Activated CD8-positive, alpha-beta memory T cell treated with anti-CD3 and anti-CD28 coated beads, Interleukin-2, amount 10 ng/mL, durations not matched to agents 7 days and 5 days (primary cell): ENCODE measurements around the gene ACRBP. TPM values are rescaled to one million over a fixed set of nuclear protein-coding genes. Genes with fewer than 3 reads are reported as not detected.

ENCODE experiments used
- ATAC-seq: fragments of 150-1000 bp; cut with Tn5 transposase; one replicate; pipeline ENCODE4 v1.10.0; 2021; ENCODE audit warnings: moderate library complexity
- CTCF ChIA-PET: fragments of 350-600 bp; sonication (Branson Sonifier 250); formaldehyde crosslinking; loops from one replicate; lab custom pipeline; 2021; ENCODE audit warnings: antibody characterized with exemption; lab: Charles Lee
- DNase-seq: peaks from one replicate; pipeline ENCODE4 v3.0.0-alpha.2; 2020
- H3K27ac Mint-ChIP-seq: one replicate; pipeline ENCODE4 v1.8.0; 2021; ENCODE audit warnings: mild to moderate bottlenecking, mixed read lengths
- H3K27me3 Mint-ChIP-seq: one replicate; pipeline ENCODE4 v1.8.0; 2021; ENCODE audit warnings: mixed read lengths
- H3K36me3 Mint-ChIP-seq: one replicate; pipeline ENCODE4 v1.8.0; 2021; ENCODE audit warnings: mild to moderate bottlenecking, mixed read lengths
- H3K4me1 Mint-ChIP-seq: one replicate; pipeline ENCODE4 v1.8.0; 2021; ENCODE audit warnings: mixed read lengths
- H3K4me3 Mint-ChIP-seq: one replicate; pipeline ENCODE4 v1.8.0; 2021; ENCODE audit warnings: mild to moderate bottlenecking, moderate library complexity, mixed read lengths
- H3K9me3 Mint-ChIP-seq: one replicate; pipeline ENCODE4 v1.8.0; 2022; ENCODE audit warnings: low read depth, mixed read lengths
- total RNA-seq, 2 experiments: library from RNA; stranded (reverse); gene quantifications; one replicate each; pipeline ENCODE4 v1.2.3, GENCODE V29; 2021

The ACRBP gene
- total RNA-seq, 2 experiments from 2014 or later = 1.1 to 2.0 TPM

- H3K4me1 Mint-ChIP-seq = peaks cover 14% of the 10 kb centered on the region
- CTCF ChIA-PET = interaction anchor here (0.7 to 1.6 kb wide), 4 partner anchors 17 to 54 kb away, joined by 3 to 6 read pairs (median 5); partner anchors contain the start of gene ZNF384
- no peak overlapping the region for H3K4me3 Mint-ChIP-seq
- H3K27me3 Mint-ChIP-seq = no peaks in the 10 kb centered on the region
- ATAC-seq = no peak
- peak overlapping the region; percentile 0 for H3K27ac Mint-ChIP-seq
- H3K36me3 Mint-ChIP-seq = peaks cover 52% of the 10 kb centered on the region
- H3K9me3 Mint-ChIP-seq = no peaks in the 10 kb centered on the region
- DNase-seq = no peak
Observed at GRCh38 chr12:6667559-6668210, 20.5 kb upstream of the ACRBP start.

GRCh38 chr12:6666211-6666610, 19.0 kb upstream of the ACRBP start:
- Mint-ChIP-seq H3K27me3 (no peaks in the 10 kb centered on the region), H3K36me3 (peaks cover 39% of the 10 kb centered on the region), H3K9me3 (no peaks in the 10 kb centered on the region), H3K4me1 (peaks cover 24% of the 10 kb centered on the region), H3K27ac (no peak overlapping the region), H3K4me3 (no peak overlapping the region)
- no peak for DNase-seq
- CTCF ChIA-PET = interaction anchor here (1.5 to 1.9 kb wide), 4 partner anchors 12 to 86 kb away, joined by 4 to 6 read pairs (median 4); partner anchors contain the start of genes MLF2 and ZNF384
- no peak for ATAC-seq

- H3K27ac Mint-ChIP-seq = peak overlapping the region; percentile 92
- H3K27me3 Mint-ChIP-seq = no peaks in the 10 kb centered on the region
- CTCF ChIA-PET = interaction anchor here (1.6 to 1.9 kb wide), 4 partner anchors 13 to 88 kb away, joined by 4 to 5 read pairs (median 4); partner anchors contain the start of genes MLF2 and ZNF384
- no peaks in the 10 kb centered on the region for H3K9me3 Mint-ChIP-seq
- H3K4me3 Mint-ChIP-seq = no peak overlapping the region
- ATAC-seq (no peak), DNase-seq (no peak)
- peaks cover 24% of the 10 kb centered on the region for H3K4me1 Mint-ChIP-seq
- peaks cover 29% of the 10 kb centered on the region for H3K36me3 Mint-ChIP-seq
Observed at GRCh38 chr12:6664902-6665301, 17.7 kb upstream of the ACRBP start.

GRCh38 chr12:6662906-6663742, 15.9 kb upstream of the ACRBP start, which contains the start of gene ING4:
Gene ING4, minus strand, starts transcription at chr12:6663119. Its CDS starts 18 bp downstream, at chr12:6663101.
- CTCF ChIA-PET = interaction anchor here (0.6 to 1.6 kb wide), 4 partner anchors 19 to 209 kb away, joined by 3 to 5 read pairs (median 4); no protein-coding TSS in a partner anchor
- H3K27me3 Mint-ChIP-seq = no peaks in the 10 kb centered on the region
- peak within 1 kb of the TSS; percentile 88 for H3K4me3 Mint-ChIP-seq
- no peaks in the 10 kb centered on the region for H3K9me3 Mint-ChIP-seq
- DNase-seq (peak; percentile 99), ATAC-seq (peak; percentile 98)
- peaks cover 19% of the 10 kb centered on the region for H3K36me3 Mint-ChIP-seq
- peak within 1 kb of the TSS; percentile 92 for H3K27ac Mint-ChIP-seq
- peaks cover 24% of the 10 kb centered on the region for H3K4me1 Mint-ChIP-seq

- CTCF ChIA-PET = interaction anchor here (1.4 kb wide), 1 partner anchor 27 kb away, joined by 5 read pairs; the partner anchor contains the start of gene LPAR5
- DNase-seq (no peak), ATAC-seq (peak; percentile 64)
- Mint-ChIP-seq H3K9me3 (no peaks in the 10 kb centered on the region), H3K36me3 (peaks cover 15% of the 10 kb centered on the region), H3K4me3 (peak overlapping the region; percentile 88), H3K27me3 (no peaks in the 10 kb centered on the region), H3K27ac (peak overlapping the region; percentile 92), H3K4me1 (peaks cover 24% of the 10 kb centered on the region)
Observed at GRCh38 chr12:6662602-6662905, 15.3 kb upstream of the ACRBP start.

GRCh38 chr12:6653987-6654386, 6.8 kb upstream of the ACRBP start:
- Mint-ChIP-seq H3K27me3 (no peaks in the 10 kb centered on the region), H3K27ac (no peak overlapping the region), H3K4me3 (no peak overlapping the region), H3K9me3 (no peaks in the 10 kb centered on the region), H3K4me1 (no peaks in the 10 kb centered on the region), H3K36me3 (peaks cover 17% of the 10 kb centered on the region)
- ATAC-seq (no peak), DNase-seq (no peak)
- CTCF ChIA-PET = interaction anchor here (0.6 kb wide), 1 partner anchor 26 kb away, joined by 3 read pairs; no protein-coding TSS in a partner anchor

- CTCF ChIA-PET = interaction anchor here (1.8 kb wide), 1 partner anchor 8 kb away, joined by 4 read pairs; no protein-coding TSS in a partner anchor
- H3K27me3 Mint-ChIP-seq = no peaks in the 10 kb centered on the region
Observed at GRCh38 chr12:6653342-6653741, 6.1 kb upstream of the ACRBP start.

GRCh38 chr12:6652391-6652790, 5.2 kb upstream of the ACRBP start:
- H3K9me3 Mint-ChIP-seq = no peaks in the 10 kb centered on the region
- peaks cover 19% of the 10 kb centered on the region for H3K36me3 Mint-ChIP-seq
- H3K4me1 Mint-ChIP-seq = no peaks in the 10 kb centered on the region
- ATAC-seq (no peak), DNase-seq (no peak)
- no peak overlapping the region for H3K4me3 Mint-ChIP-seq
- no peak overlapping the region for H3K27ac Mint-ChIP-seq
- CTCF ChIA-PET = interaction anchor here (1.8 kb wide), 1 partner anchor 9 kb away, joined by 4 read pairs; no protein-coding TSS in a partner anchor
- no peaks in the 10 kb centered on the region for H3K27me3 Mint-ChIP-seq

More at GRCh38 chr12:6653342-6653741, 6.1 kb upstream of the ACRBP start:
- ATAC-seq (no peak), DNase-seq (no peak)
- no peaks in the 10 kb centered on the region for H3K9me3 Mint-ChIP-seq
- H3K36me3 Mint-ChIP-seq = peaks cover 17% of the 10 kb centered on the region
- no peaks in the 10 kb centered on the region for H3K4me1 Mint-ChIP-seq
- H3K27ac Mint-ChIP-seq = no peak overlapping the region
- H3K4me3 Mint-ChIP-seq = no peak overlapping the region

- Mint-ChIP-seq H3K9me3 (no peaks in the 10 kb centered on the region), H3K4me3 (no peak overlapping the region), H3K4me1 (peaks cover 8% of the 10 kb centered on the region), H3K36me3 (peaks cover 24% of the 10 kb centered on the region), H3K27ac (no peak overlapping the region), H3K27me3 (no peaks in the 10 kb centered on the region)
- DNase-seq (no peak), ATAC-seq (no peak)
- CTCF ChIA-PET = no interaction called here
Observed at GRCh38 chr12:6650832-6651231, 3.6 kb upstream of the ACRBP start.

- Mint-ChIP-seq H3K27ac (no peak overlapping the region), H3K4me3 (peak overlapping the region; percentile 23), H3K36me3 (peaks cover 29% of the 10 kb centered on the region), H3K9me3 (peaks cover 14% of the 10 kb centered on the region), H3K4me1 (peaks cover 8% of the 10 kb centered on the region), H3K27me3 (peaks cover 6% of the 10 kb centered on the region)
- CTCF ChIA-PET = no interaction called here
- ATAC-seq (no peak), DNase-seq (no peak)
Observed at GRCh38 chr12:6646276-6647082, 753 bp downstream of the ACRBP start.

- Mint-ChIP-seq H3K27me3 (peaks cover 10% of the 10 kb centered on the region), H3K36me3 (peaks cover 26% of the 10 kb centered on the region), H3K9me3 (peaks cover 14% of the 10 kb centered on the region), H3K4me1 (peaks cover 8% of the 10 kb centered on the region), H3K27ac (no peak overlapping the region), H3K4me3 (no peak overlapping the region)
- no peak for DNase-seq
- CTCF ChIA-PET = interaction anchor here (0.9 to 1.7 kb wide), 3 partner anchors 12 to 27 kb away, joined by 3 to 10 read pairs (median 4); no protein-coding TSS in a partner anchor
- no peak for ATAC-seq
Observed at GRCh38 chr12:6644903-6645302, 2.3 kb downstream of the ACRBP start.

GRCh38 chr12:6644257-6644596, 3.0 kb downstream of the ACRBP start:
- Mint-ChIP-seq H3K36me3 (peaks cover 26% of the 10 kb centered on the region), H3K4me3 (no peak overlapping the region), H3K27me3 (peaks cover 10% of the 10 kb centered on the region), H3K27ac (no peak overlapping the region), H3K4me1 (peaks cover 8% of the 10 kb centered on the region), H3K9me3 (peaks cover 14% of the 10 kb centered on the region)
- ATAC-seq = no peak
- no peak for DNase-seq
- CTCF ChIA-PET = interaction anchor here (0.9 to 1.7 kb wide), 3 partner anchors 13 to 26 kb away, joined by 3 to 10 read pairs (median 4); no protein-coding TSS in a partner anchor
